IgD-negative memory B cell (primary cell): ENCODE results near the gene OPTC. TPM values are rescaled to one million over a fixed set of nuclear protein-coding genes. Genes with fewer than 3 reads are reported as not detected.
"Not testable (repeated sequence)": the region's sequence is repeated elsewhere in the genome, so short reads cannot be mapped to it uniquely, and the experiment has no call there.

Experiments
- H3K27ac Mint-ChIP-seq, 3 donors: one replicate each; pipeline ENCODE4 v1.8.0; 2020 to 2022; ENCODE audit warnings: mild to moderate bottlenecking in 3 of 3, mixed read lengths in 3 of 3, moderate library complexity in 1 of 3
- H3K27me3 Mint-ChIP-seq: one replicate; pipeline ENCODE4 v1.8.0; 2021; ENCODE audit warnings: mixed read lengths
- H3K36me3 Mint-ChIP-seq: one replicate; pipeline ENCODE4 v1.8.0; 2020; ENCODE audit warnings: mild to moderate bottlenecking, mixed read lengths
- H3K4me1 Mint-ChIP-seq, 3 donors: one replicate each; pipeline ENCODE4 v1.8.0; 2020 to 2022; ENCODE audit warnings: mixed read lengths in 3 of 3, mild to moderate bottlenecking in 1 of 3
- H3K4me3 Mint-ChIP-seq, 4 donors: one replicate each; pipeline ENCODE4 v1.8.0; 2020 to 2022; ENCODE audit warnings: mild to moderate bottlenecking in 4 of 4, mixed read lengths in 4 of 4, moderate library complexity in 3 of 4
- H3K9me3 Mint-ChIP-seq, 3 donors: one replicate each; pipeline ENCODE4 v1.8.0; 2020 to 2021; ENCODE audit warnings: mixed read lengths in 3 of 3, mild to moderate bottlenecking in 1 of 3
- polyA plus RNA-seq: library from polyadenylated mRNA; unstranded; fragments of 300-500 nt; fragmentation: Illumina TruSeq; gene quantifications from one replicate; pipeline ENCODE4 v1.2.3, GENCODE V29; 2021

The OPTC gene
- polyA plus RNA-seq, result not detected

GRCh38 chr1:203493901-203494300, at the start of gene OPTC:
TSS of gene OPTC (plus strand) at chr1:203494153. CDS start at chr1:203496006, 1,853 bp downstream.
- Mint-ChIP-seq H3K9me3 (no peaks in the 10 kb centered on the region), H3K4me3 (peak within 1 kb of the TSS in 1 of 4 donors; percentile 37), H3K36me3 (no peaks in the 10 kb centered on the region), H3K27ac (no peak within 1 kb of the TSS), H3K4me1 (peaks cover 0 to 1% (median 0%) of the 10 kb centered on the region in 3 donors), H3K27me3 (peaks cover 18% of the 10 kb centered on the region)

- peaks cover 5% of the 10 kb centered on the region for H3K27me3 Mint-ChIP-seq
- peaks cover 2% of the 10 kb centered on the region for H3K36me3 Mint-ChIP-seq
- peaks cover 1 to 9% (median 2%) of the 10 kb centered on the region in 3 donors for H3K9me3 Mint-ChIP-seq
- no peak overlapping the region for H3K4me3 Mint-ChIP-seq
- no peaks in the 10 kb centered on the region for H3K4me1 Mint-ChIP-seq
- H3K27ac Mint-ChIP-seq, result no peak overlapping the region
Measured at GRCh38 chr1:203444171-203444576, 49.8 kb upstream of the OPTC start.

- Mint-ChIP-seq H3K27ac (no peak overlapping the region), H3K4me3 (no peak overlapping the region), H3K36me3 (peaks cover 2% of the 10 kb centered on the region), H3K4me1 (no peaks in the 10 kb centered on the region), H3K27me3 (peaks cover 7% of the 10 kb centered on the region), H3K9me3 (peaks cover 1 to 9% (median 2%) of the 10 kb centered on the region in 3 donors)
Measured at GRCh38 chr1:203447151-203447550, 46.8 kb upstream of the OPTC start.

- H3K27me3 Mint-ChIP-seq, result peaks cover 10% of the 10 kb centered on the region
- H3K36me3 Mint-ChIP-seq, H3K9me3 Mint-ChIP-seq, H3K4me3 Mint-ChIP-seq, H3K27ac Mint-ChIP-seq, H3K4me1 Mint-ChIP-seq: not testable (repeated sequence)
Measured at GRCh38 chr1:203447598-203447997, 46.4 kb upstream of the OPTC start.

- H3K36me3 Mint-ChIP-seq, result peaks cover 2% of the 10 kb centered on the region
- H3K9me3 Mint-ChIP-seq, result peaks cover 0 to 9% (median 1%) of the 10 kb centered on the region in 3 donors
- H3K27ac Mint-ChIP-seq, result no peak overlapping the region
- H3K4me3 Mint-ChIP-seq, result no peak overlapping the region
- peaks cover 13% of the 10 kb centered on the region for H3K27me3 Mint-ChIP-seq
- peaks cover 0 to 4% (median 1%) of the 10 kb centered on the region in 3 donors for H3K4me1 Mint-ChIP-seq
Measured at GRCh38 chr1:203448521-203449061, 45.4 kb upstream of the OPTC start.

GRCh38 chr1:203450001-203450400, 44.0 kb upstream of the OPTC start:
- Mint-ChIP-seq H3K9me3 (peaks cover 0 to 7% (median under 1%) of the 10 kb centered on the region in 3 donors), H3K4me1 (peaks cover 2 to 4% (median 3%) of the 10 kb centered on the region in 3 donors), H3K27ac (no peak overlapping the region), H3K27me3 (peaks cover 22% of the 10 kb centered on the region), H3K36me3 (peaks cover 4% of the 10 kb centered on the region), H3K4me3 (no peak overlapping the region)

- Mint-ChIP-seq H3K27ac (no peak overlapping the region), H3K4me1 (peaks cover 2 to 4% (median 3%) of the 10 kb centered on the region in 3 donors), H3K36me3 (peaks cover 4% of the 10 kb centered on the region), H3K27me3 (peaks cover 24% of the 10 kb centered on the region), H3K4me3 (no peak overlapping the region), H3K9me3 (peaks cover 0 to under 1% (median 0%) of the 10 kb centered on the region in 3 donors)
Measured at GRCh38 chr1:203450479-203451149, 43.3 kb upstream of the OPTC start.

GRCh38 chr1:203451836-203452784, 41.8 kb upstream of the OPTC start:
- H3K9me3 Mint-ChIP-seq, result no peaks in the 10 kb centered on the region
- peaks cover 2 to 4% (median 3%) of the 10 kb centered on the region in 3 donors for H3K4me1 Mint-ChIP-seq
- H3K27ac Mint-ChIP-seq, result no peak overlapping the region
- H3K36me3 Mint-ChIP-seq, result peaks cover 5% of the 10 kb centered on the region
- H3K4me3 Mint-ChIP-seq, result no peak overlapping the region
- peaks cover 32% of the 10 kb centered on the region for H3K27me3 Mint-ChIP-seq

- Mint-ChIP-seq H3K27me3 (peaks cover 37% of the 10 kb centered on the region), H3K36me3 (peaks cover 5% of the 10 kb centered on the region), H3K4me3 (no peak overlapping the region), H3K4me1 (peaks cover 2 to 4% (median 3%) of the 10 kb centered on the region in 3 donors), H3K27ac (no peak overlapping the region), H3K9me3 (no peaks in the 10 kb centered on the region)
Measured at GRCh38 chr1:203453016-203453415, 40.9 kb upstream of the OPTC start.

- H3K4me3 Mint-ChIP-seq, result no peak overlapping the region
- peaks cover 7% of the 10 kb centered on the region for H3K36me3 Mint-ChIP-seq
- no peaks in the 10 kb centered on the region for H3K9me3 Mint-ChIP-seq
- H3K27ac Mint-ChIP-seq, result peak overlapping the region in 1 of 3 donors; percentile 21
- H3K27me3 Mint-ChIP-seq, result peaks cover 38% of the 10 kb centered on the region
- peaks cover 2 to 4% (median 3%) of the 10 kb centered on the region in 3 donors for H3K4me1 Mint-ChIP-seq
Measured at GRCh38 chr1:203453616-203454015, 40.3 kb upstream of the OPTC start.

GRCh38 chr1:203454986-203455471, 38.9 kb upstream of the OPTC start:
- peaks cover 3 to 7% (median 4%) of the 10 kb centered on the region in 3 donors for H3K4me1 Mint-ChIP-seq
- H3K9me3 Mint-ChIP-seq, result no peaks in the 10 kb centered on the region
- H3K4me3 Mint-ChIP-seq, result no peak overlapping the region
- H3K27me3 Mint-ChIP-seq, result peaks cover 47% of the 10 kb centered on the region
- no peak overlapping the region for H3K27ac Mint-ChIP-seq
- H3K36me3 Mint-ChIP-seq, result peaks cover 4% of the 10 kb centered on the region

- Mint-ChIP-seq H3K4me1 (peaks cover 5 to 11% (median 6%) of the 10 kb centered on the region in 3 donors), H3K27ac (peak overlapping the region in 1 of 3 donors; percentile 20), H3K4me3 (no peak overlapping the region), H3K27me3 (peaks cover 47% of the 10 kb centered on the region), H3K9me3 (no peaks in the 10 kb centered on the region), H3K36me3 (peaks cover 4% of the 10 kb centered on the region)
Measured at GRCh38 chr1:203455706-203456105, 38.2 kb upstream of the OPTC start.

GRCh38 chr1:203456577-203456976, 37.4 kb upstream of the OPTC start:
- Mint-ChIP-seq H3K27me3 (peaks cover 47% of the 10 kb centered on the region), H3K9me3 (no peaks in the 10 kb centered on the region), H3K4me1 (peaks cover 11 to 16% (median 11%) of the 10 kb centered on the region in 3 donors), H3K4me3 (no peak overlapping the region), H3K36me3 (peaks cover 4% of the 10 kb centered on the region), H3K27ac (no peak overlapping the region)

- H3K9me3 Mint-ChIP-seq, result no peaks in the 10 kb centered on the region
- peaks cover 15 to 22% (median 16%) of the 10 kb centered on the region in 3 donors for H3K4me1 Mint-ChIP-seq
- H3K27me3 Mint-ChIP-seq, result peaks cover 45% of the 10 kb centered on the region
- no peak overlapping the region for H3K4me3 Mint-ChIP-seq
- H3K27ac Mint-ChIP-seq, result no peak overlapping the region
- H3K36me3 Mint-ChIP-seq, result peaks cover 4% of the 10 kb centered on the region
Measured at GRCh38 chr1:203458078-203458477, 35.9 kb upstream of the OPTC start.
